GM21786 (cell line): ENCODE results near the gene ZNF324.
"Not testable (repeated sequence)": the region's sequence is repeated elsewhere in the genome, so short reads cannot be mapped to it uniquely, and the experiment has no call there.

ENCODE experiments used
- ATAC-seq: cut with Tn5 transposase; IDR thresholded peaks from one replicate; pipeline ENCODE4 v1.9.1; 2021; ENCODE audit not compliant: unreplicated experiment

Gene ZNF324

DNA sequence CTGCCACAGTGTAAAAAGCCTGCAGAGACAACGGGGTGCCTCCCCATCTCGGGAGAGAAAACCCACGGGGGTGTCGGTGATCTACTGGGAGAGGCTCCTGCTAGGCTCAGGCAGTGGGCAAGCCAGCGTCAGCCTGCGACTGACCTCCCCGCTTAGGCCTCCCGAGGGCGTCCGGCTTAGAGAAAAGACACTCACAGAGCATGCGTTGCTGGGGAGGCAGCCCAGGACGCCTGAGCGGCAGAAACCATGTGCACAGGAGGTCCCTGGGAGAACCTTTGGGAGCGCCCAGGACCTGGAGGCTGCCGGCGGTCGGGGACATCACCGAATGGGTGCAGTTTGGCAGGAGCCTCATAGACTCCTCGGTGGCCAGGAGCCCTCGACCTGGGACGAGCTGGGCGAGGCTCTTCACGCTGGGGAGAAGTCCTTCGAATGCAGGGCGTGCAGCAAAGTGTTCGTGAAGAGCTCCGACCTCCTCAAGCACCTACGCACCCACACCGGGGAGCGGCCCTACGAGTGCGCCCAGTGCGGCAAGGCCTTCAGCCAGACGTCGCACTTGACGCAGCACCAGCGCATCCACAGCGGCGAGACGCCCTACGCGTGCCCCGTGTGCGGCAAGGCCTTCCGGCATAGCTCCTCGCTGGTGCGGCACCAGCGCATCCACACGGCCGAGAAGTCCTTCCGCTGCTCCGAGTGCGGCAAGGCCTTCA is 4.1 kb downstream of the ZNF324 start:
- not testable (repeated sequence) for ATAC-seq

DNA sequence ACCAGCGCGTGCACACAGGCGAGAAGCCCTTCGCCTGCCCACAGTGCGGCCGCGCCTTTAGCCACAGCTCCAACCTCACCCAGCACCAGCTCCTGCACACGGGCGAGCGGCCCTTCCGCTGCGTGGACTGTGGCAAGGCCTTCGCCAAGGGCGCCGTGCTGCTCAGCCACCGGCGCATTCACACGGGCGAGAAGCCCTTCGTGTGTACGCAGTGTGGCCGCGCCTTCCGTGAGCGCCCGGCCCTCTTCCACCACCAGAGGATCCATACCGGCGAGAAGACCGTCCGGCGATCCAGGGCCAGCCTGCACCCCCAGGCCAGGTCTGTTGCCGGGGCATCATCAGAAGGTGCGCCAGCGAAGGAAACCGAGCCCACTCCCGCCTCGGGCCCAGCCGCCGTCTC is 4.9 kb downstream of the ZNF324 start:
- no peak for ATAC-seq

DNA sequence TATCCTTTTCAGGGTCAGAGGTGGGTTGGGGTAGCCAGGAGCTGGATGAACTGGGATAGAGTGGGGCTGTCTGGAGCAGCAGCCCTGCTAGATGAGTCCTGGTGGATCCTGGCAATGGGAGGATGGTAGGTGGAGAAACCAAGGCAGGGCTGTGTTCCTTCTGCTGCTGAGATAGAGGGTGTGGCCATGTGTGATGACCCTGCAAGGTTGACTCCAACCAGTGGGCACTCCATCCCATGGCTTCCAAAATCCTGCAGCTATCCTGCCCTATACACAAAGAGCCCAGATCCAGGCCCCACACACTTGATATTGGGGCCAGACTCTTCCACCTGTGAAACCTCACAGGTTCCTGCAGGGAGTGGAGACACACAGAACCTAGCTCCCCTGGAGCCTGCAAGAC is 6.9 kb downstream of the ZNF324 start:
- ATAC-seq, result no peak

DNA sequence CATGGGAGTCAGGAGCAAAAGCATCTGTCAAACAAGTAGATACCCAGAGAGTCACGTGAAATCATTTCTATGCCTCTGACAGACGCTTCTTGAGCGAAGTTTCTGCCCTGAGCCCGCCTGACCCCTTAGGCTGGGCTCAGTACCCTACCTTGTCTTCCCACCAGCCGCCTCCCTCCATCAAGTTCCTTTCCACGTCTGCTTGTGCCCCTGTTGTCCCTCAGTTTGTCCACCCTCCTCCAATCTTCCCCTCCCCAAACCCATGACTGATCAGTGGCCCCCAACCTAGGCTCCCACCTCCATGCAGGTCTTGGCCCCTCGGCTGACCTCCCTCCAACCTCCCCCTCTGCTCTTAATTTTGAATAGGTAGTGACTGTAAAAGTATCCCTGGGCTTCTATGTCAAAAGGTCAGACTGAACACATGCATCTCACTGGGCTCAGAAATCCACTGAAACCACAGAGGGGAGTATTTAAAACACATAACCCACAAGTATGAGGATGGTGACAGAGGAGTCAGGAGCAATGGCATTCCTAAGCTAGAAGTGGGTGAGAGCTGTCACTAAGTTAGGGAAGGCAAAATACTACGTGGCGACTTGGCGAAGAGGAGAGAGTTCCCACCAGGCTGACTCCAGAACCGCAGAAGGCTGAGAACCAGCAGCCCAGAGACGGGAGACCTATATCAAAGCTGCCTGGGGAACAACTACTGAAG is 7.6 kb downstream of the ZNF324 start:
- no peak for ATAC-seq

DNA sequence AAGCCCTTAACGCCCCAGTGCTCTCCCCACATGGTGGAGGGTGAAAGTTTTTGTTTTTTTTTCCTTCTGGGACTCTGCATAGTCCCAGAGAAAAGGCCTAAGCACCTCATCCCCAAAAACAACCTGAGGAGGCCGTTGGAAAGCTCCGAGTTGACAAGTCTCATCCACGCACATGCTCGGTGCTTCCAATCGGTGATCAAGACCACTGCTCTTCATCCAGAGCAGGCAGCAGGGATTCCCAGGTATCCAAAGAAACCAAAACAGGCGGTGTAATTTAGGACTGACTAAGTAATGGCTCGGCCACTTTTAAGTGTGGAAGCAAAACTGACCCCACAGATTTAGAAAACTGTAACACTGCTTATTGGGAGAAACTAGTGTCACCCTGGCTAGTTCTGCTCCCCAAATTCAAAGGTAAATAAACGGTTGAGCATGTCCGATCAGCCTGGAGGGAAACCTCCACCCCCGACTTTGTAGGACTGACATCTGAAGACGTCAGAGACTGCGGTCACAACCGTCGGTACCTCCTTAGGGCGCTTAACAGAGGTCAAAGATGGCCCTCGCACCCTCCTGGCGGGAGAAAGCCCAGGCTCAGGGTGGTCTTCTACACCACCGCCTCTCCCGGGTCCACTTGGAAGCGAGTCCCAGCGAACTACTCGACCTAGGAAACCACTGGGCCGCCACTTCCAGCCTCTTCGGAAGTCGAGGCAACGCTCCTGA is 8.3 kb downstream of the ZNF324 start:
- ATAC-seq, result no peak

DNA sequence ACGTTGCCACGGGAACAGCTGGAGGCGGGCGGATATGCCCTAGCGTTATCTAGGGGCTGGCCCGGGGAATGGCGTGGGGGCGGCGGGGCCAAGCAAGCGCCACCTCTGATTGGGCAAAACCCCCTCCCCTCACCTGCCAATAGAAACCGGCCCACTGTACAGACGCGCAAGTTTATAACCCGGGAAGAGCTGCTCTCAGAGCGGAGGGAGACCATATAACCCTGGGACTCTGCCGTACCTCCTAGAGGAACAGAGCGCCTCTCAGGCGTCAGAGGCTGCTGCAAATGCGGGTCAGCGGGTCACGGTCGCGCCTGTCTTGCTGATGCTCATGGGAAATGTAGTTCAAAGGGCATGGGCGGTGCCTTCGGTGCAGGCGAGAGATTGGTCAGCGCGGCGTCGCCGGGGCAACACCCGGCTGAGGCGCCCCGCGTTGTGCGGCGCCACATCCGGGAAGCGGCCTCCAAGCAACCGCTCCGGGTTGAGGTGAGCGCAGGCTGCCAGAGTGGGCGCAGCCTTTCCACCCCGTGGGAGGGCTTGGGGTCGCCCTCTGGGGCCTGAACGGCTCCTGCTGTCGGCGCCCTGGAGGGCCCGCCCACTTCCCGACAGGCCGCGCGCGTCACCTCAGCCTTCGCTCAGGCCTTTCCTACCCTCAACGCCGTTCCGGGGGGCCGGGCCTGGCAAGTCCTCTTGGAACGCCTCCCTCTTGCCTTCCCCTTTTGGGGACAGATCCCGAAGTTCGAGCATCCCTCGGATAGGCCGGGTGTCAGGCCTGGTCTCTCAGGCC is 9.0 kb downstream of the ZNF324 start, which contains the start of gene ZNF446:
TSS of gene ZNF446 (plus strand) at position 639 of the 784 bp plus-strand sequence. CDS start 867 bp downstream, outside the sequence.
- ATAC-seq, result peak; percentile 87

DNA sequence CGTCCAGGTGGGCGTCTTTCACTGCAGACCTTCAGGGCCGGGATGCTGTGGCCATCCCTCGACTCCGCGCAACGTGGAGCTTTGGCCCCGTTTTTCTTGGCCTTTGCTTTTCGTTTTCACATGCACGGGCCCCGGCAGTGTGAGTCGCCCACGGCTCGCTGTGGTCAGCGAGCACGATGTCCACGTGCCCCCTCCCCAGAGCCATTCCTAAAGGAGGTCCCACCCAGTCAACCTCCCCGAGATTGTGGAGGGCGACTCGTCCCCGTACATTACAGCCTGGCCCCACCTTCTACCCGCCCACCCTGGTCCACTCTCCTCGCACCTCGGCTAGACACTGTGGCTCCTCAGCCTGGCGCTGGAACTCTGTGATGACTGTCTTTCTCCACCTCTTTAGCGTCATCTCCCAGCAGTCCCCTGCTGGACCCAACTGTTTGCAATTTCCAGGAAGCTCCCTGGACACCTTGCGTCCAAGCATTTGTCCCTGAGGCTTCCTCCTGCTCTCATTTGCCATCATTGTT is 9.7 kb downstream of the ZNF324 start:
- ATAC-seq, result no peak

DNA sequence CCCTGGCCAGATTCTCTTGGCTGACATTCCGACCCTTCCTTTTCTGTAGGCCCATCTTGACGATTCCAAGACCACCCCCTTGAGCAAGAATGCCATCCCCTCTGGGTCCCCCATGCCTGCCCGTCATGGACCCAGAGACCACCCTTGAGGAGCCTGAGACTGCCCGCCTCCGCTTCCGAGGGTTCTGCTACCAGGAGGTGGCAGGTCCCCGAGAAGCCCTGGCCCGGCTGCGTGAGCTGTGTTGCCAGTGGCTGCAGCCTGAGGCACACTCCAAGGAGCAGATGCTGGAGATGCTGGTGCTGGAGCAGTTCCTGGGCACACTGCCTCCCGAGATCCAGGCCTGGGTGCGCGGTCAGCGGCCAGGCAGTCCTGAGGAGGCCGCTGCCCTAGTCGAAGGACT is 10.2 kb downstream of the ZNF324 start:
- ATAC-seq, result no peak

DNA sequence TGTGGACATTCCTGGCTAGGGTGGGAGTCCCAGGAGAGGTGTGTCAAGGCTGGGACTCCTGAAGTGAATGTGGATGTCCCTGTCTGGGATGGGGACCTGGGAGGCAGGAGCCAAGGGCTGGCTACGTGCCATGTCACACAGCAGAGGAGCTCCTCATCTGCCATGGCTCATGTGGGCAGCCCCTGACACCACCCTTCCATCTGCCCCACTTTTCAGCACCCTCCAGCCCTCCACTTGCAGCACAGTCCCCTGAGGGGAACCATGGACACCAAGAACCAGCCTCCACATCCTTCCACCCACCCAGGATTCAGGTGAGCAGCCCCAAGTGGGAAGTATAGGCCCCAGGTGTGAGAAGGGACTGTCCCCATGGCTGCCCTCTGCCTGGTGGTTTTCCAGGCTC is 11.0 kb downstream of the ZNF324 start:
- no peak for ATAC-seq

DNA sequence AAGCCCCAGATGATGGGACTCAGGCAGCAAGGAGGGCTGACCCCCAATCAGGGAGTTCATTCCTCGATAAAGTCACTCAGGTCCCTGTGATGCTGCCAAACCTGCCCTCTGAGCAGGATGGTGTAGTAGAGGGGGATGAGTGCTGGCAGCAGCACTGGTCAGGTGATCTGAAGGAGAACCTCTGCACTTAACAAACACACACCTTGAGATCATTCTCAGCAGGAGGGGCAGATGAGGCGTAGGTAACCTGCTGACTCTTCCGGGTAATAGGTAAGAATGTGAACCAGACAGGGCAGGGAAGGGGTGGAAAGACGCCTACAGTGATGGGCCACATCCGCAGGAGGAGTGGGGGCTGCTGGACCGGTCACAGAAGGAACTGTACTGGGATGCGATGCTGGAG is 12.4 kb downstream of the ZNF324 start:
- ATAC-seq, result no peak

DNA sequence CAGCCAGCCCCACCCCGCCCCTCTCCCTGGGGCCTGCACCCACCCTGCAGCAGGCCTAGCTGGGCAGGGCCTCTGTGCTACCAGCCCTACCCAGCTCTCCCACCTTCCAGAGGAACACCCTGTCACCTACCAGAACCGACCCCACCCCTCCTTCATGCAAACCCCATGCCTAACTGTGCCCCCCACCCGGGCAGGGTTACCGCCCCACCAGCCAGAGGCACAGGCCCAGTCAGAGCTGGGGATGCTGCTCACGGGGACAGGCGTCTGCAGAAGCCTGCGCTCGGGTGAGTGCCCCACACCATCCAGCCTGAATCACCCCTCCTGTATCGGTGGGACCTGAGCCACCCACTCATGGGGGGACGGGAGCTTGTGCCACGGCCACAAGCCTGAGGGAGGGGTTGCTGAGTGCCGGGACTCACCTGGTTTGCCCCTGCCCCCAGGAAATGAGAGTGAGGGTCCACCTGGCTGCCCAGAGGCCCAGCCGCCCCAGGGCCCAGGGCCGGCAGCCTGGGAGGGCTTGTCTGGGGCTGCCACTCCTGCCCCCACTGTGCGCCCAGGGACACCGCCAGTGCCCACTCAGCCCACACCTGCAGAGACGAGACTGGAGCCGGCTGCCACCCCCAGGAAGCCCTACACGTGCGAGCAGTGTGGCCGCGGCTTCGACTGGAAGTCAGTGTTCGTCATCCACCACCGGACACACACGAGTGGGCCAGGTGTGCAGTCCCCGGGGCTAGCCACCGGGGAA is 13.0 kb downstream of the ZNF324 start:
- no peak for ATAC-seq

DNA sequence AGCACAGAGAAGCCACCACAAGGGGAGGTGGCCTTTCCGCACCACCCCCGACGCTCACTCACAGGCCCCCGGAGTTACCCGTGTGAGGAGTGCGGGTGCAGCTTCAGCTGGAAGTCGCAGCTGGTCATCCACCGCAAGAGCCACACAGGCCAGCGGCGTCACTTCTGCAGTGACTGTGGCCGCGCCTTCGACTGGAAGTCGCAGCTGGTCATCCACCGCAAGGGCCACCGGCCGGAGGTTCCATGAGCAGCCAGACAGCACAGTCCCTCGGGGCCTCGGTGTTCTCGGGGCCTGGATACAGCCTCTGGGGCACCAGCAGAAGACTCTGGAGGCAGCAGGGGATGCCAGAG is 13.6 kb downstream of the ZNF324 start:
- ATAC-seq, result no peak

DNA sequence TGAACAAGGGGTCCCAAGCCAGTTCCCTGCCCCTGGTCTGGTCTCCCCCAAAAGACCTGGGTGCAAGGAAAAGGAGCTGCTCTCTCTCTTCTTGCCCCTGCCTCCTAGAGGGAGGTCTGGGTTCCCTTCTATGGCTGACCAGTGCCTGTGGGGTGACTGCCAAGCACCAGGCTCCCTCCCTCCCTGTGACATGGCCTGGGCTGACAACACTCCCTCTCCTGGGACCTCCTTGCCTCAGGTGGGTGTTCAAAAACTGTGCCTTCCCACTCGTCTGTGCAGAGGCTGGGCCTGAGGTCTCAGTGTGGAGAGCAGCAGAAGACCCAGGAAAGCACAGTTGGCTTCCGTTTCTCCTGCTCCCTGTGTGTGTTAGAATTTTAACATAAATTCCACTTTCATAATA is 14.0 kb downstream of the ZNF324 start:
- no peak for ATAC-seq

DNA sequence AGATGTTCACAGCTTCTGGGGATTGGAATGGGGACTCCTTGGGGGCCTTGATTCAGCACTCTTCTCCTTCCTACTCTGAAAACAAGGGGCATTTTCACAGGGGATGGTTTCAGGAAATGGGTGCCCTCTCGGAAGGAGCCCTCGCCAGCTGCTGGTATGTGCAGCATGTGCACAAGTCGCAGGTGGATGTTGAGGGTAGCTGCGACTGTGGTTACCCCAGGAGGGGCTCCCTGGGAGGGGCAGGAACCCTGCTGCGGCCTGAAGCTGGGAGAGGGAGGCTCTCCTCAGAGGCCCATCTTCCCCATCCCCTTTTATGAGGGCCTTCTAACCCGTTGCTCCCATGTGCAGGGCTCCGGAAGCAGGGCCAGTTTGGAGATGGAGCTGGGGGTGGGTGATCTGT is 15.5 kb downstream of the ZNF324 start:
- no peak for ATAC-seq

DNA sequence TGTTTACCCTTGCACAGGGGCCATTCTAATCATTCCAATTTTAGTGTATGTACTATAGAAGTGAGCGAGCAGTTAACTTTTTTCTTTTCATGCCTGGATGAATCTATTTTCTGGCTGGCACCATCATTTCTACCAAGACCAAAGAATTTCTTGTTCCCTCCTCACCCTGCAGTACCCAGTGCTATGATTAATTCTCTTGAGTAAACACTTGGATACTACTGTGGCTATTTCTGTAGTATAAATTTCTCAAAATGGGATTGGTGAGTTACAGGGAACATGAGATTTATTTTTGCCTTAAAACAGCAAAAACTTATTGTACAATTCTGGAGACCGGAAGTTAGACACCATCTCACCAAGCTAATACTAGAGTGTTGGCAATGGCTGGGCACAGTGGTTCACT is 16.9 kb downstream of the ZNF324 start:
- no peak for ATAC-seq

DNA sequence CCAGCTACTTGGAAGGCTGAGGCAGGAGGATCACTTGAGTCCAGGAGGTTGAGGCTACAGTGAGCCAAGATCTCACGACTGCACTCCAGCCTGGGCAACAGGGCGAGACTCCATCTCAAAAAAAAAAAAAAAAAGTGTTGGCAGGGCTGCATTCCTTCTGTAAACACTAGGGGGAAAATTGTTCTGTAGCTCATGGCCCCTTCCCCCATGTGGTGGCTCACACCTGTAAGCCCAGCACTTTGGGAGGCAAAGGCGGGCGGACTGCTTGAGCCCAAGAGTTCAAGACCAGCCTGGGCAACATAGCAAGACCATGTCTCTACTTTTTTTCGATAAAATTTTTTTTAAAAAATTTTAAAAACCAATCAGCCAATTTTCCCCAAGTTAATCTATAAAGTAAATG is 17.5 kb downstream of the ZNF324 start:
- ATAC-seq, result not testable (repeated sequence)

DNA sequence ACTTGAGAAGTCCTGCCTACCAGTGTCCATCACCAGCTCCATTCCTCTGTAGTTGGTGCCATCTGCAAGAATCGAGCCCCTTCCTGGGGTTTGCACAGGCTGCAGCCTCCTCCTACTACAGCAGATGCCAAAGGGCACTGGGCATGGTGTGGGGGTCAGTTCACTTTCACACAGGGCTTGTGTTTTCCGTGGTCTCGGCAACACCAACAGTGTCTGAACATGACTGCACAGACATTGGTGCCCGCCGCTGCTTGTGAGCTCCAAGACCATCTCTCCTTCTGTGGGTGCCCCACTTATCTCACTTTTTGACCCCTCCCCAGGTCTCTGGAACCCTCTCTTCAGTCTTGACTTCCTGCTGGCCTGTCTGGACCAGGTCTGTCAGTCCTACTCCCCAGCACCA is 24.5 kb downstream of the ZNF324 start:
- no peak for ATAC-seq

DNA sequence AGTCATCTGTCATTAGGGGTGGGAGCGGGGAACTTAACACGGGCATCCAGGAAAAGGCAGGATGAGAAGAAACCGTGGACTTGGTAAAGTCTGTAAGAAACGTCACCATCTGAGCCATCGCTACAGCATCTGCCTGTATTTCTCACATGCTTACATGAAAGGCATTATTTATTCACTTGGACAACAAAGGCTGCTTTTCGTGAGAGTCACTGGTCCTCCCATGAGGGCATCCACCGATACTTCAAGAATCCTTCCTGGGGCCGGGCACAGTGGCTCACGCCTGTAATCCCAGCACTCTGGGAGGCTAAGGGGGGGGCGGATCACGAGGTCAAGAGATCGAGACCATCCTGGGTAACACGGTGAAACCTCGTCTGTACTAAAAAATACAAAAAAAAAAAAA is 25.4 kb downstream of the ZNF324 start:
- no peak for ATAC-seq

DNA sequence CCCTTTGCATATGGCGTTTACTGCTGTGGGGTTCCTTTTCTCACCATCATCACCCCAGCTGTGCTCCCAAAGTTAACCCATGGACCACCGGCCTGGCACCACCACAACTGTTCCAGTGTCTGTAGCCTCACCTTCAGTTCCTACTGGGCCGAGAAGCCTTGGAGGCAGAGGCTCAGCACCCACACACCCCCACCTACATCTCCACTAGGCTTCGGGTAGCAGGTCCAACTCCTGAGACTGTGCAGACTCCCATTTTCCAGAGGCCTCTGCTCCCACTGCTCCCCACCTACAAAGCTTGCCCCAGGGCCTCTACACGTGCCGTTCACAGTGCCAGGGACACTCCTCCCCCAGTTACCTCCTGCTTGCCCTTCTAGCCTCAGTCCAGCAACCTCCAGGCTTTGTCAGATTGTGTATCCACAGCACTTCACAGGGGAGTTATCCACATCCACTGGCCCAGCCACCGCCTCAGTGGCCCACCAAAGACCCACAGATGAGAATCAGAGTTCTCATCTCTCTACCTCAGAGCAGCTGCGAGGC is 30.8 kb downstream of the ZNF324 start:
- ATAC-seq, result no peak
